NK-92 (cell line): ENCODE data around the gene B3GNT9.

ENCODE experiments used
- DNase-seq: peaks from one replicate; lab custom pipeline; 2025; ENCODE audit not compliant: unreplicated experiment; lab: John Stamatoyannopoulos, UW

The B3GNT9 gene

DNA sequence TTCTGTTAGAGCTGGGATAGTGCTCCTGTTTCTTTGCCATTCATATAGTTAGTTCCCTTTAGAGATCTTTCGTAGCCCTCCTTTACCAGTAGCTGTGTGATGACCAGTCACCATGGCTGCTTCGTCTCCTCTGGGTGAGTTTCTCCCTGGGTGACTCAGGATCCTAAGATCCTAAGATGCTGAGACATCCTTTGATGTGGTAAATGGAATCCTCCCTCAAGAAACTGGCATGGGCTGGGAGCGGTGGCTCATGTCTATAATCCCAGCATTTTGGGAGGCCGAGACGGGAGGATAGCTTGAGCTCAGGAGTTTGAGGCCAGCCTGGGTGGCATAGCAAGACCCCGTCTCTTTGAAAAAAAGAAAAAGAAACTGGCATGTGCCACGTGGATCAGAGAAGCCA lies 35.2 kb downstream of the B3GNT9 start:
- no peak for DNase-seq

DNA sequence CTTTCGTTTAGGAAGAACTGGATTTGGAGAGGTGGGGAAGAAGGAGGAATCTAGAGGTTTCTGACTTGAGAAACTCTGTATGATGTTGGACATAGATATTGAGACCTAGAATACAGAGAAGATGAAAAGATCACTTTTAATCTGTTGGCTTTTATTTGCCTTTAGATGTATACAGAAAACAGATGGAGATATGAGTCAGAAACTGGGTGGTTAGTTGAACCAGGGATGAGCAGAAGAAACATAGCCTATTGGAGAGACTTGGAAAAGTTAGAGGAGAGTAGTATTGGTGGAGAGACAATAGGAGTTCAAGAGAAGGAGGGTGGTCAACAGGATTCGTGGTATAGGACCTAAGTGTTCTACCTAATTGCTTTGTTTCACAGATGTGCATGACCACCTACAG lies 36.0 kb downstream of the B3GNT9 start:
- no peak for DNase-seq

DNA sequence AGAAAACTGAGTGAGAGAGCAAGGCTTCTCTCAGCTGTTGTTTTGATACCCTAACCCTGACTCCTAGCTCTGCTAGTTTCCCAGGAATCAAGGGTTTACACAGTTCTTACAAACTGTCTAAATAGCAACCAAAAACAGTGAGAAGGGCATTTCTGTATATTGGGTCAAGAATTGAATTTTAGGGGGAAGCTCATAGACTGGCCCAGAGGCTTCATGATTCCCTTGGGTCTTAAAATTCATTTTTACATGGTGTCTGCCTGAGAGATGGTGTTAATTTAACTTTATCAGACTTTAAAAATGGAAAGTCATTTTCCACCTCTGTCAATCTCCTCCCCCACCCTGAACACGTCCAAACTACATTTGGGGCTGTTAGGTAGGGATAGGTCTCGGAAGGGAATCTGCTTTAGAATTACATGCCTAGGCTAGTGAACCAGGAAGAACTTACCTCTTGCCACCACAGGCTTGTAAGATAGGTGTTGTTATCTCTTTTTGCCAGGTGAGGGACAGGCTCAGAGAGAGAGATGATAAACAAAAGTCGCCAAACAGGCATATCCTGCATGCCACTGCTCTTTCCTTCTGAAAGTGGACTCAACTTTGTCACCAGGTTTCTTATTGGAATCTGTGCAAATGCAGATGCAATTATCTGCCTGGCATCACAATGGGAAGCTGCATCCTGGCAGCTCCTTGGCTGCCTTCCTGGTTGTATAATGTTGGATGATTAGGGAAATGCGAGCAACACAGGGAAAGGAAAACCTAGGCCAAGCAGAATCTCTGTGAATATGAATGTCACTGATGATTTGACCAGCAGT lies 38.0 kb downstream of the B3GNT9 start:
- no peak for DNase-seq

DNA sequence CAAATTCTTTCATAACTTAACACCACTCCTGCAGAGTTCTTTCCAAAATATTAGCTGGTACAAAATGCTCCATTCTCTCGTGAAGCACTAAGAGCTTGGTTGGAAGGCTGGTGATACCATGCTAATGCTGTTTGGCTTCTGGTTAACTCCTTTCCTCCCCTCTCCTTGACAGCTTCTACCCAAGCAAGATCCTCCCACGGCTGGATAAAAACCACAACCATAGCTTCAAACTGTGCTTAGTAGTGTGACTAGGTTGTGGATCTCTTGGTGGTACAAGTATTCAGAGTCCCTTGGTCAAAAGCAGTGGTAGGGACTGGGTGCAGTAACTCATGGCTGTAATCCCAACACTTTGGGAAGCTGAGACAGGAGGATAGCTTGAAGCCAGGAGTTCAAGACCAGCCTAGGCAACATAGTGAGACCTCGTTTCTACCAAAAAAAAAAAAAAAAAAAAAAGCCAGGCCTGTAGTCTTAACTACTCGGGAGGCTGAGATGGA lies 38.8 kb downstream of the B3GNT9 start:
- no peak for DNase-seq

DNA sequence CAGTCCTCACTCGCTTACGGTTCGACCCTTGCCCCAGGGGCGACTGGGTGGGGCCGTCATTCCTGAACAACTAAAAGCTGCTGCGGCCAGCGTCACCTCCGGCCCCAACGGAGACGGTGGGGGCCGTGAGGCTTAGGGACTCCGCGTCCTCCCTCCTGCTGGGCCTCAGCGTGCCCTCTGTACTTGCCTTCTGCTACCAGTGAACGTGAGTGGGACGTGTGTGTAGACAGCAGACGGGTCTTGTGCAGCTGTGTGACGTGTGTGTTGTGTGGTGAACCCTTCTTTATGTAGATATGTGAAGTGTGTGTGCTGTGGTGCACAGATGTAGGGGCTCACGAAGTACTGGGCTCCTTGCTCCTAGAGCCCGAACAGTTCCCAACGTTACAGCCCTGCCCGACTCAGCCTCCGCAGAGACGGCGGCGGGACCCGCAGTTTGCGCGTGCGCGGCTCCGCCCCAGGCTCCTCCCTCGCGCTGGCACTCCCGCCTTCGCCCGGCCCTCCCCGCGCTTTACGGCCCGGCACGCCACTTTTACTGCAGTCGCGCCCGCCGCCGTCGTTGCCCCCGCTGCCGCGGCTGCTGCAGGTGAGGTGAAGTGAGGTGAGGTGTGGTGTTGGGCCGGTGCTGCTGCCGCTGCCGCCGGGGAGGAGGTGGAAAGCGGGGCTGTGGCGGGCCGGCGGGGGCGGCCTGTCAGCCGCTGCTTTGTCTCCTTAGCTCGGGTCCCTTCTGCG lies 41.2 kb downstream of the B3GNT9 start, which contains the start of gene PHAF1:
Gene PHAF1 (plus strand): TSS at position 535 of the 729 bp plus-strand sequence. CDS start 235 bp downstream, outside the sequence.
- DNase-seq, result peak; percentile 45

DNA sequence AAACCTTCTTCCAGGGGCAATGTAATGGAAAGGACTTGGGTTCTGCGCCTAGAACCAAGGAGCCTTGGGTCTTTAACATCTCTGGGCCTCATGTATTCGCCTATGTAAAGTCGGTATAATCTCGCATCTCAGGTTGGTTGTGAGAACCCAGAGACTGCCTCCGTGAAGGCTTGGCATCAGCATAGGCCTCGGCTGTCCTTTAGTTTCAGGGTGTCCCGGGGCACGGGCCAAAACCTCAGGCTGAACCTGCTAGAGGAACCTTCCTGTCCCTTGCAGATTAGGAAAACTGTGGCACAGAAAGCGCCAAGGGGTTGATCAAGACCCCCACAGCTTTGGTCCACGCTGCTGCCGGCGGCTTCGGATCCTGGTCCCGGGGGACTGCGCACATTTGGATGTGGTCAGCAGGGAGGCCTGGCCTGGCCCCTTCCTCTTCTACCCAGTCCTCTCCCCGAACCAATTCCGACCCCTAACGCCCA lies 41.8 kb downstream of the B3GNT9 start:
- DNase-seq, result no peak

DNA sequence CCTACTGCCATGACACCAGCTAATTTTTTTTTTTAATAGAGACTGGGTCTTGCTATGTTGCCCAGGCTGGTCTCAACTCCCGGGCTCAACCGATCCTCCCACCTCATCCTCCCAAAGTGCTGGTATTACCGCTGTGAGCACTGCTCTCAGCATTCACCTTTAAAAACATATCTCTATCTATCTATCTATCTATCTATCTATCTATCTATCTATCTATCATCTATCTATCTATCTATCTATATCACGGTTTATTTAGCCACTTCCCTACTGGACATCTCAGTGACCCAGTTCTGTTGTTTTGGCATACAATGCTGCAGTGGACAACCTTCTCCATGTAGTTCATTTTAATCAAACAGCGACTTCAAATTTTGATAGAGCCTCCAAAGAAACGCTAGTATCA lies 42.3 kb downstream of the B3GNT9 start:
- no peak for DNase-seq

DNA sequence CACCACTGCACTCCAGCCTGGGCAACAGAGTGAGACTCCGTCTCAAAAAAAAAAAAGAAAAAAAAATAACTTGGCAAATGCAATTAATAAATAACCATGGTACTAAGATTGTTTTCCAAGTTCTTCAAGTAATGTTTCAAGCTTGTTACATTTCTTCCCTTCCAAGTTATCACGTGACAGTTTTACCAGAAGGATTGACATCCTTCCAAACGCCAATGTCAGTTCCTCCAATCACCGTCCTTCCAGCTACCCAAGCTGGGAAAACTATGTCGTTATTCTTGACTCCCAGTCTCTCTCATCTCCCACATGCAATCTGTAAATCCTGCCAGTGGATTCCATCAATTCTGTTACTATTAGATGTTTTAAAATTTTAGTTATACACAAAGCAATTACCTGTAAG lies 44.9 kb downstream of the B3GNT9 start:
- no peak for DNase-seq

DNA sequence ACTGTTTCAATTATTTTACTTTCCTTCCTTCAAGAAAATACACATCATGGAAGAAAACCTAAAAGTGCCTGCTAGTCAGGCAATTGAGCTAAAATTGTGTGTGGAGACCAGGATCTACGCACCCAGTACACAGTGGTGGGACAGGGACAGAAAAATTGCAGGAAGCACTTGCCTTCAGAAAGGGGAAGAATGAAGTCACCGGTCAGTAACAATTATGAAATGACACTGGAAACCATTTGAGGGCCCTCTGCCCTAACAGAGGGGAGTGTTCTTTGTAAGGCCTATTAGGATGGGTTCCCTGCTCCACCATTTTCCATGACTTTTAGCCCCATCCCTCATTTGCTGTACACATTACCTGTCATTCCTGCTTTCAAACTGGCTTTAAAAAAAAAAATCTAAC lies 45.6 kb downstream of the B3GNT9 start:
- DNase-seq, result no peak

DNA sequence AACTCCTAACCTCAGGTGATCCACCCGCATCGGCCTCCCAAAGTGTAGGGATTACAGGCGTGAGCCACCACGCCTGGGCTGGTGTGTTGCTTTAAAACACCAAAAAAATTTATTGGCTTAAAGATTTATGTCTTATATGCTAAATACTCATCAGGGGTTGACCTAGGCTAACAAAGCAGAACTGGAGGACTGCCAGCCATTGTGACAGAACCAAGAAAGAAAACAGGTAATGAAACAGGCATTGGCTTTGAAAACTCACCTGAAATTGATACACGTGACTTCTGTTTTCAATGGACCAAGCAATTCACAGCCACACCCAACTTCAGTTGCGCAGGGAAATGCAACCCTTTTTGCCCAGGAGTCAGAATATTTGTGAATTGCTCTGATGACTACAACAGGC lies 46.0 kb downstream of the B3GNT9 start:
- DNase-seq, result no peak

DNA sequence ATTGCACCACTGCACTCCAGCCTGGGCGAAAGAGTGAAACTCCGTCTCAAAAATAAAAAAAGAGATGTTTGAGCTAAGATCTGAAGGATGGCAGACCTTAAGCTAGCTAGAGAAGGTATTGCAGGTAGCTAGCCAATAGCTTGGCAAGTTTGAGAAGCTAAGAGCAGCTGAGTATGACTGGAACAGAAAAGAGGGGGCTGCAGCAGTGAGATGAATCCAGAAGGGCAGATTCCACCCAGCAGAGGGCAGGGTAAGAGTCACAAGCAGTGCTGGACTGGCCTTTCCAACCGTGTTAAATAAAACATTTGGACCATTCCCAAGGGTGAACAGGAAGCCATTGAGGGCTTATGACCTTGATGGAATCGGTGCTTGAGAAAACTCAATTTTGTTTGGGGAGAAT lies 46.7 kb downstream of the B3GNT9 start:
- DNase-seq, result no peak

DNA sequence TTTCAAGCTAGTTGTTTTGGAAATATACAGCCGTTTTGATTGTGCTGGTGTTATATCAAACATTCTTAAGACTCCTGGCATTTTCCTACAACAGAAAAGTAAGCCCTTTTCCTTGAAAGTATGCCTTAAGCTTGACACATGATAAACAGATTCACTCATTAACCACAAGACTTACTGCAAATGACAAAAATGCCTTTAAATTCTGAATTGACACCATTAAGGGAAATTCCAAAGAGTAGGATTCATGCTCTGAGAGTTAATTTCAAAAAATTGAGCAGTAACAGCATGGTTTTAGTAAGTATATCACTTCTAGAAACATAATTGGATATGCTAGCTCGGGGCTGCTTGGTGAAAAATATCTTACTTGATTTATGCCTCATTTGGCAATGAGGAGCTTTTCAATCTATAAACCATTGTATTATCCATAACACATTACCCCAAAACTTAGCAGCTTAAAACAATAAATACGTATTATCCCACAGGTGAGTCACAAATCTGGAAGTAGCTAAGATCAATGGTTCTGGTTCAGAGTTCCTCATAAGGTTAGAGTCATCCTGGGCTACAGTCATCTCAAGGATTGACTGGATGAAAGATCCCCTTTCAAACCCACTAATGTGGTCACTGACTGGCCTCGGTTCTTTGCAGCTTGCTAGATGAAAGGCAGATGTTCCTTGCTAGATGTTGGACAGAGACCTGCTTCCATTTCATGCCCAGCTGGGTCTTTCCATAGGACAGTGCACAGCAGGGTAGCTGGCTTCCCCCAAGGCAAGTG lies 49.3 kb downstream of the B3GNT9 start:
- no peak for DNase-seq

DNA sequence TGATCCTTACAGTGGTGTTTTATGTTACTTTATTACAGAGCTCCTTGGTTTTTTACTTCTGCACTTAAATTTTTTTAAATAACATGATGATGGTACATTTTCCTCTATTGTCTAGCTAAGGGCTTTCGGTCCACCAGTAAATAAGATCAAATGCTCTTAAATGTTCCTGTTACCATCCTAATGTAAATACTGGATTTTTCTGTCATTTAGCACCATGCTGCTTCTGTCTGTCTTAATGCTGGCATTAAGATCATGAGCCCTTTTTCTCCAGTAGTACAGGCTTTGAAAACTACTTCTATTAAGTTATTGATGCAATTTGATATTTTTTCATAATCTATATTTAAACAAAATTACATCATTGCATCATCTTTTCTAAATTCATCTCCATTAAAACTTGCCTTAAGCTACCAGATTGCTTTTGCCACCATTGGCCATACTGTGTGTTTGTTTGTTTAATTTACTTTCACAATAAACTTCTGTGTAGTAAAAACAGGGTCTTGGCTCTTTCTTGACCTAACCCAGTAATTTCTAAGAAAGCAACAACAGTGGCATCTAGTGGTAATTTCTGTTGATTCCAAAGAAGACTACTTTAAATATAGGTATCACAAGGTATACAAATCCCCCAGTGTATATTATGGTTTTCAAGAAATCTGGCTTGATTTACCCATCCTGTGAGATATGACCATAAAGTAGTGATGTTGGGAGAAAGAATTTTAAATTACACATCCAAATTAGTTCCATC lies 50.1 kb downstream of the B3GNT9 start:
- no peak for DNase-seq

DNA sequence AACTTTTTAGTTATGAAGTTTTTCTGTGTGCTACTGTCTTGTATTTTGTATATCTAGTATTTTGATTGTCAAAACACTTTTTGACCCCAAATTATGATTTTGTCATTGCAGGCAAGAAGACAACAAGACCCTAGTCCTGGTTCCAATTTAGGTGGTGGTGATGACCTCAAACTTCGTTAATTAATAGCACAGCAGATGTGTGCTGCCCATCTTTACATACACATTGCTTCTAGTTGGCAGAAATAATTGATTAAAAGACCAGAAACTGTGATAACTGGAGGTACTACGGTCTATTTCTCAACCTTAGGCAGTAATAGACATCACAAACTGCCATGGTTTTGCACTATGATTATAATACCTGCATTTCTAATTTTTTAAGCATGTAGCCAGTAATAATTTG lies 52.2 kb downstream of the B3GNT9 start:
- no peak for DNase-seq
